HG02840 (cell line): ENCODE data around the gene NXPE3.

Experiments
- ATAC-seq: cut with Tn5 transposase; IDR thresholded peaks from one replicate; pipeline ENCODE4 v1.9.1; 2021; ENCODE audit warnings: mild to moderate bottlenecking, moderate library complexity, moderate number of reproducible peaks; ENCODE audit not compliant: unreplicated experiment, low FRiP score

NXPE3 gene

DNA sequence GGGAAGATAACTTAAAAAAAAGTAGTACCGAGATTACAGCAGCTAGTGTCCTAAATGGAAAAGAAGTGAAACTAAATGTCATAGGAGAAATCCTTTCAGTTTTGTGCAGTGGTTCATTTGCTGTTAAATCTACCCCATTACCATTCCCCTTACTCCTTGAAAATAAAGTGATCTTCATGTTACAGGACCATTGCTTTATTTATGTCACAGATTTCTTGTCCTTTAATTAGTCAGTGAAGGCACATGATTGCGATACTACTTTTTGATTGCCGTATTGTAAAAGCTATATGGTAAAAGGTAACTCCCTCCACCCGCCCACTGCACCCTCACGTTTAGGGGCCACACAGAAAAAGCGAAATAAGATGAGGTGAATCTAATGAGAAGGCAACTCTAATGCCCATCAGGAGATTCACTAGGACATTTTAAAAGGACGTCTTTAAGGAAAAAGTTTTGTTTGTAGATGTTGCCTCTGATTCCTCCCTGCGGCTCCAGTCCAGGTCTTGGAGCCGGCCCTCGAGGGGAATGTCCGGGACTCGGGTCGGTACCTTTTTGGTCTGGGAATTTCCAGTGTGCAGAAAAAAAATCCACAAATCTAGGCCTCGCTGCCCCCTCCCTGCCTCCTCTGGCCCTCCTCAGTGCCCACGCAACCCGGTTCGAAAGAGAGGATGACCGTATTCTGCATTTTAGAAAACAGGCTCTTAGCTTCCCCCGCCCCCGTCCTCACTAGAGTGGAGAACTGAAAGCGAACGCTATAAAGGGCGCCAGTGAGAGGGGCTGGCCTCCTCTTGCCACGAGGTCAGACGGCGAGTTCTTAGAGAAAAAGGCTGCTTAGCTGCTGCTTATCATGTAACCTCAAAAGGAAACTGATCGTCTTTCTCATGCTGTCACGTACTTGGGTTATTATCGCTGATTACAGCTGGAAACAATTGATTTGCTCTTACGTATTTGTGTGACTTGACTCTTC, 48.5 kb downstream of the NXPE3 start:
- ATAC-seq: peak; percentile 81

DNA sequence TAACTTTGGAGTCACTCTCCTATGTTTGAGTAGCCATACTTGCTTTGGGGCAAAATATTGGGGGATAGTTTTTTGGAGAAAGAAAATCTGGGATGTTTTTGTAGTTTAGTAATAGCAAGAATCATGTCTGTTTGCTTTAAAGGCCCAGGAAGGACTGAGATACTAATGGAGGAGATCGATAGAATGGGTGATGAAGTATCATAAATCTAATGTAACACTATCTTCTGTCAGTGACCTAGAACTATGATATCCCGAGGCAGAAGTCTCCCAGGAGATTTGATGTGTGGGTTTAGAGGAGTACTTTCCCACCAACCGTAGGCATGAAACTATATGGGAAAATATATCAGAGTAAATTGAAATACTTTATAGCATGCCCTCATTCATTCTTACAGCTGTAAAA, 49.3 kb downstream of the NXPE3 start:
- ATAC-seq: no peak

DNA sequence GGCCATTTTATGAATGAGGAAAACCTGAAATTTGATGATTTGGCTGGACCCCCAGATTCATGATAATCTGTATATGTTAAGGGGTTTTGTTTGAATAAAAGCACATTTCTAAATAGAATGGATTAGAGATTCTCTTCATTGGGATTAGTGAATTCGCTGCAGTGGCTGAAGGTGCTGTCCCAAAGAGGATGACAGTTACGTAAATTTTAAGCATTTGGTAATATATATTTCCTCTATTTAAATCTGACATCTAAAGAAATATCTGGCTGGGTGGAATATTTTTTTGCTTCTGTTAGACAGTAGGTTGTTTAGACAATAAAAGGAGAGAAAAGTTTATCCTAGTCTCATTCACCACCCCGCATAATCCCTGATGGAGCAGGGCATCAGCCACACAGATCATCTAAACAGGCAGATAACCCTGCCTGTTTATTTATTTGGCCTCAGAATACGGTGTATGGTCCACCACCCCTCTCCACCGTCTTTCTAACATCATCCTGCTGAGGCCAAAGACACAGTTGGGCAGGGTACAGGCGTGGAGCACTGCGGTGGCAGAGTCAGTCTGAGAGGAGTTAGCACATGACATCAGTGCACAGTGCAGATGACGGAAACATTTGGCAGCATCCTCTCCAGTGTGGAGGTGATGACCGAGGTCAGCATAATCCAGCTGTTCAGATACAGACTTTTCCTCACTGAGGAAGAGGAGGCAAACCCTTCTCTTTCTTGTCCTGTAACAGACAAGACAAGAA, 49.9 kb downstream of the NXPE3 start:
- peak; percentile 37 for ATAC-seq

DNA sequence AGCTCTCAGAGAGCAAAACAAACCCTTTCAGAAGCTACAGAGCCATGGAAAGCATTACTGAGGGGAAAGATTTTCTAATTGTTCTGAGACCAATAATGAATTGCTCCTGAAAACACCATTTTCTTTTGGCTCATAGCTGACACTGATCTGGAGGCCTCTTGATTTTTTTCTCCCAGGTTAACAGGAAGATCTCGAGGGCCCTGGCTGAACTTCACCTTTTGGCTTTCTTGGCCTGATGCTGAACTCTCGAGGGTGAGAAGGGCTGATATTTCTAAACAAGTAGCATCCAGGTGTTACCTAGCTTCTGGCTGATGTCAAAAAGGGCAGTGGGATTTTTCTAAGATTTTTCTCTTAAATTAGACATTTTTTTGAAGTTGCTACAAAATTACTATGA, 50.4 kb downstream of the NXPE3 start:
- no peak for ATAC-seq

DNA sequence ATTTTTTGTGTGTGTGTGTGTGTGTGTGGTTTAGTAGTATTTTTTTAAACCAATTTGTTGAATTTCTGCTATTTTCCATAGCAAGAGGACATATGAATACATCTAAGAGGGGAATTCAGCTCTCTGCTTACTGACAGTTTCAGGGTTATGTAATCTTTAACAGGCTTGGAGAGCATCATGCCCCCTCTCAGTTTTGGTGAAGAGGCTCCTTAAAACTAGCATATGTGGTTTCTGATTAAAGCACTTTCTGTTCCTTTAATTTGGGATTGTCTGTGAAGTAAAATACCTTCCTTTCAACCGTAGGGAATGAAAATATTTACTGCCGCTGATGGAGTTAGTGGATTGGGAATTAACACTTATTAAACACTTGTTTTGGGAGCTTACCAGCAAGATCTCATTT, 50.9 kb downstream of the NXPE3 start:
- no peak for ATAC-seq

DNA sequence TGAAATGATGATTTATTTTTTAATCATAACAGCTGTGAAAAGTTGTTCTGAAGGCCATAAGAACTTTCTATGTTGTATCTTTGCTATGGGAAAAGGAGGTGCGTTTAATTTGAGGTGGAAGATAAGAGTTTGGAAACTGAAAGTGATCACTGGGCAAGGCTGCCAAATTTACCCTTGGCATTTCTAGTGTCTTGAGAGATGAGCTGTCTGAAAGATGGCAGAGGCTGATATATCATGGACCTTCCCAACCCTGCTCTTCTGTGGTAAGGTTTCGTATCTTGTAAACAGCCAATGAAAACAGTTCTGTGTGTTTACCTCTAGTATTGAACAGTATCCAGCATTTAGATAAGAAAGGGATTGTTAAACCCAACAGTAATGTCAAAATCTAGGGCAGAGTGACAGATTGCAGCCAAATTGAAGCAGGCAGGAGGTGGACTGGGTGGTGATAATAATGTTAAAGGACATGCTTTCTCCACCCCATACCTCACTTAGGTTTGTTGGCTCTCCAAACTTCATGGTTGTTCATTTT, 54.5 kb downstream of the NXPE3 start:
- no peak for ATAC-seq

DNA sequence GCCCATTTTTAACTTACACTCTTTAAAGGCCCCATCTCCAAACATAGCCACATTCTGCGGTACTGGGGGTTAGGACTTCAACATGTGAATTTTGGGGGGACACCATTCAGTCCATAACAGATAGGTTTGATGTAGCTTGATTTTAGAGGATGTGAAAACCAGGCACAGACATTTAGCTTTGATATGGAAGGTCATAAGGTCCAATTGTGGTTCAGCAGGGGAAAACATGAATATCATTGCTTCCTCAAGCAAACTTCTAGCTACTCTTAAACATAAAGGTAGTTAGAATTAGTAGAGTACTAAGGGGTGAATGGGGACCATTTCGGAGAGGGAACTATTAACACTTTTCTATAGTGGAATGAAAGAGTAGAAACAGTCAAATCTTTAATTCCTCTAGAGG, 56.7 kb downstream of the NXPE3 start:
- ATAC-seq: no peak

DNA sequence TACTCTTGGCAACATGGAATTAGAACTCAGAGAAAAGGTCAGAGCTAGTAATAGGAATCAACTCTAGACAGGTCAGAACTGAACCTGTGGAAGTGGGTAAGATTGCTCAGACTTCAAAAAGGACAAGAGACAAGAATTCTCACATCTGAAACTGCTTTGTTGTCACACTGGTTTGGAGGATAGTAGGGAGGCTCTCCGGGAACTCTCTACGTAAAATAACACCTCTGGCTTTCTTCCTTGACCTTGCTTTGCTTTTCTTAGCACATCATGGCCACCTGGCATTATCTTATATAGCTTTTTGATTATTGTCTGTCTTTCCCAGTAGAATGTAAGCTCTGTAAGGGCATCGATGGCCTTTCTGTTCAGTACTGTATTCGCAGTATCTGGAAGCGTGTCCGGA, 57.1 kb downstream of the NXPE3 start:
- ATAC-seq: no peak

DNA sequence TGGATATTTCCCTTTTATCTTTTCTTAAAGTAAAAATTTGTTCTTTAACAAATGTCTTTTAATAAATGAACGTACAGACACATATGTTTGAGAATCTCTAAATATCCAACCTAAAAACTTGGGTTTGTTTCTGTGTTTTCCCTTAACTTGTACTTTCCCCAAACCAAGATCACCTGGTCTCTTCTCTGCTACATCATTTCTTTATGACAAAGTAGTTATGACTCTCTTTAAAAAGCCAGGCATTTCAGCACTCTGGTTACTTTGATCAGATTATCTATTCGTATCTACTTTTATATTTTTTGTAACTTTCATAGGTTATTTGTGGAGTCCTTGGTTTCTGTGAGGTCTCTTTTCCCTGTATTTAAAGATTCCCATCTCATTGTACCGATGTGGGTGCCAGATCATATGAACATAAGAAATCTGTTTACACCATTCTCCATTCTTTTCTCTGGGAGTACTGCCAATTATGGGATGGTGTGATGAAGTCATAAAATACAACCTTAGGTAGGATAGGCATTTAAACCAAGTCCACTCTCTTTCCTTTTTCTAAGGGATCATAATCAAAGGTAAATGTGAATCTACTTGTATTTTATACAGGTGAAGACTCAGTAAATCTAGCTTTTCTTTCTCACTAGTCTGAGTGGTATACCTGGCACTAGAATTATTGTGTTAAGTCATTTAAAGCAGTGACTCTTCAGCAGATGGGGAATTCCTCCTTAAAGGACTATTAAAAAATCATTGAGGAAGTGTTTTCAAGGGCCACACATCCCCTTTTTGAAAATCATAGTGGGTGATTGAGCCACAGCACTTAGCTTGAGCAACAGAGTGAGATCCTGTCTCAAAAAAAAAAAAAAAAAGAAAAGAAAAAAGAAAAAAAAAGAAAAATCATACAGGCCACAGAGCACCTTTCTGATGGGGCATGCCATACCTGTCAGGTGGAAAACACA, 57.9 kb downstream of the NXPE3 start:
- ATAC-seq: no peak

DNA sequence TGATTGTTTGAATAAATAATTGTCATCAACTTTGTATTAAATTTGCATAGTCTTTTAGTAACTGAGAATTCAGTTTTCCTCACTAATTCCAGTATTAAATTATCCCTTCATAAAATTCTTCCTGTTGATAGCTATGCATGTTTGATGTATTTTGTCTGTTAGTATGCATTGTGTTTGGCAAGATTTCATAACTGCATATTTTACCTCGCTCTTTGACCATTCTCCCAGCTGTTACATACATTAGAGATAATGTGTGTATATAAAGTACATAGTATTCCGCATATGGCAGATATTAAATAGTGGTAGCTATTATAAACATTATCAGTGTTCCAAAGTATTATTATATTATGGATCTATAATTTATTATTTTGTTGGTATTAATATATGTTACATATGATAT, 59.7 kb downstream of the NXPE3 start:
- no peak for ATAC-seq

DNA sequence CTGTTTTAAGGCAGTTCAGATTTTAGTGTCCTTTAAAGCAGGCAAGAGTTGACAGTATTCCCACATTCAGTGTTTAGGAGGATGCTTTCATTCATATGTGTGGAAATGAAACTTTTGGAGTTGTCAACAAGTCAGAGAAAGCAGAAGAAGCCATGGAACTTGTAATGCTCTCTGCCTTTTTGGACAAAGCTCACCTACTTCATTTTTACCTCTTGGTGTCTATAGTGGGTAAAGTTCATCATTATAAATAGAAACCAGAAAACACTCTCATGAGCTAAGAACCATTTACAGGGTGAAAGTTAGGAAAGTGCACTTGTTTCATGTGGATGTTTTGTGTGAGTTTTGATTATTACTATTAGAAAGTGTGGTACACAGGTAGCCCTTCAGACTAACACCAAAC, 61.1 kb downstream of the NXPE3 start:
- no peak for ATAC-seq

DNA sequence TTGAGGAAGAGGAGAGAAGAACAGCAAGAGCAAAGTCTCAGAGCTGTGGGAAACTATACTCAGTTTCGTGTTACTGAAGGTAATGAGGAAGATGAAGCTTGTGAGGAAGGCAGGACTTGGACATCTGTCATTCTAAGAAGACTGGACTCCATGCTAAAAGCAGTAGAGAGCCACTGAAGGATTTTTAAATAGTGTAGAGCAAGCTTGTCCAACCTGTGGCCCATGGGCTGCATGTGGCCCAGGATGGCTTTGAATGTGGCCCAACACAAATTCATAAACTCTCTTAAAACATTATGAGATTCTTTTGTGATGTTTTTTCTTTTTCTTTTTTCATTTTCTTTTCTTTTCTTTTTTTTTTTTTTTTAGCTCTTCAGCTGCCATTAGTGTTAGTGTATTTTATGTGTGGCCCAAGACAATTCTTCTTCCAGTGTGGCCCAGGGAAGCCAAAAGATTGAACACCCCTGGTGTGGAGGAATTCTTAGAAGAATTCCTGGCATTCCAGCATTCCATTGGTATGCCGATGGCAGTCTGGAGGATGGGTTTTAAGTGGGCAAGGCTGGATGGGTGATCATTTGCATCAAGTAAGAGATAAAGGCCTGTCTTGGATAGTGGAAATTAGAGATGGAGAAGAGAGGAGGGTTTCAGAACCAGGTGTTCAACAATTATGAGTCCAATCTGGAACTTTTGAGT, 63.4 kb downstream of the NXPE3 start:
- no peak for ATAC-seq

DNA sequence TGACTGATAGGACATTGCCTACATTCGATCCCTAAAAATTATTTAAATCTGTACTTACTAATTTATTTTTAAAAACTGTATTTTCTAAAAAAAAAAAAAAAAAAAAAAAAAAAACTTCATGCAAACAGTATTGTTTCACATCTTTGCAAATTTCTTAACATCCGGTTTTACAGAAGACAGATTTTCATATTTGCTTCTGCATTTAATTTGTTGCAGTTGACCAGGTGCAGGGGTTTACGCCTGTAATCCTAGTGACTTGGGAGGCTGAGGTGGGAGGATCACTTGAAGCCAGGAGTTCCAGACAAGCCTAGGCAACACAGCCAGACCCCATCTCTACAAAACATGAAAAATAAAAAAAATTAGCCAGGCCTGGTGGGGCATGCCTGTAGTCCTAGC, 63.9 kb downstream of the NXPE3 start:
- ATAC-seq: no peak

DNA sequence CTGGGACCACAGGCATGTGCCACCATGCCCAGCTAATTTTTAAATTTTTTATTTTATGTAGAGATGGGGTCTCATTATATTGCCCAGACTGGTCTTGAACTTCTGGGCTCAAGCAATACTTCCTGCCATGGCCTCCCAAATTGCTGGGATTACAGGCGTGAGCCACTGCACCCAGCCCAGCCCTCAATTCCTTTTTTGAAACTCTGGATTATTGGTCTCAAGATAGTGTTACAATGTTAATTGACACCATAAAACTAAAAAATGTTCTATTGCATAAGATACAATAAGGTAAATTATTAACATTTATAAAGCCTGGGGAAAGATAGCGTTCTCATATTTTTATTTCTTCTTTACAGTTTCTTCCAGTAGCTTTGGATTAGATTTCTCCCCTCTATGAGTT, 66.4 kb downstream of the NXPE3 start:
- no peak for ATAC-seq

DNA sequence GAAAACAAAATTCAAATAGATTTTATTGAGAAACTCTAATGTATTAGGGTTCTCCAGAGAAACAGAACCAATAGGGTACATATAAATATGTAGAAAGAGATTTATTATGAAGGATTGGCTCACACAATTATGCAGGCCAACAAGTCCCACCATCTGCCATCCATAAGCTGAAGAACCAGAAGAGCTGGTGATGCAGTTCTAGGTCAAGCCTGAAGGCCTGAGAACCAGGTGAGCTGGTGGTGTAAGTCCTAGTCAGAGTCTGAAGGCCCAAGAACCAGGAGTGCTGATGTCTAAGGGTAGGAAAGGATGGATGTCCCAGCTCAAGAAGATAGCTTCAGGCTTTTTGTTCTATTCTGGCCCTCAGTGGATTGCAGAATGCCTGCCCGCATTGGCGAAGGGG, 67.7 kb downstream of the NXPE3 start:
- no peak for ATAC-seq

DNA sequence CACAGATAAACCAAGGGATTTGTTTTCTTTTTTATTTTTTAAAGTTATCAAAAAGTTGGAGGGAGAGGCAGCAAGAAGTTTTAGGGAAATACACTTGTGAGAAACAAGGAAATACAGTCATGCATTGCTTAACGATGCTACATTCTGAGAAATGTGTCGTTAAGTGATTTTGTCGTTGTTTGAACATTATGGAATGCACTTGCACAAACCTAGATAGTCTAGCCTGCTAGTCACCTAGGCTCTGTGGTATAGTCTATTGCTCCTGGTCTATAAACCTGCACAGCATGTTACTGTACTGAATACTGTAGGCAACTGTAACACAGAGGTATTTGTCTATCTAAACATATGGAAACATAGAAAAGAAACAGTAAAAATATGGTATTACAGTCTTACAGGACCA, 68.3 kb downstream of the NXPE3 start:
- ATAC-seq: no peak

DNA sequence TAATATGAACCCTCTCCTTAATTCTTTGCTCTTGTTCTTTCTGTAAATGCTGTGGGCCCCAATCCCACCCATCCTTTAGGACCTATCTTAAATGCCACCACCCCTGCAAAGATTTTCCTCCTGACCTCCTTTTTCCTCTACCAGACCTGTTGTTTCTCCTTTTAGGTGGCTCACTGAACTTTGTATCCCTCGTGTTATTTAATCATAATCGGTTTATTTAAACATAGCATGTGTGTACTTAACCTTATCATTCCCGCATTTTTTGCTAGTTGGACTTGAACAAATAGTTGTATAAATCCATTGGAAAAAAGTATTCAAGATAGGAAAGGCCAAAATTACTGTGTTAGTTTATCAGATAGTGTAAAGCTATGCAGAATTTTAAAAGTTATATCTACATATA, 69.3 kb downstream of the NXPE3 start:
- ATAC-seq: no peak

DNA sequence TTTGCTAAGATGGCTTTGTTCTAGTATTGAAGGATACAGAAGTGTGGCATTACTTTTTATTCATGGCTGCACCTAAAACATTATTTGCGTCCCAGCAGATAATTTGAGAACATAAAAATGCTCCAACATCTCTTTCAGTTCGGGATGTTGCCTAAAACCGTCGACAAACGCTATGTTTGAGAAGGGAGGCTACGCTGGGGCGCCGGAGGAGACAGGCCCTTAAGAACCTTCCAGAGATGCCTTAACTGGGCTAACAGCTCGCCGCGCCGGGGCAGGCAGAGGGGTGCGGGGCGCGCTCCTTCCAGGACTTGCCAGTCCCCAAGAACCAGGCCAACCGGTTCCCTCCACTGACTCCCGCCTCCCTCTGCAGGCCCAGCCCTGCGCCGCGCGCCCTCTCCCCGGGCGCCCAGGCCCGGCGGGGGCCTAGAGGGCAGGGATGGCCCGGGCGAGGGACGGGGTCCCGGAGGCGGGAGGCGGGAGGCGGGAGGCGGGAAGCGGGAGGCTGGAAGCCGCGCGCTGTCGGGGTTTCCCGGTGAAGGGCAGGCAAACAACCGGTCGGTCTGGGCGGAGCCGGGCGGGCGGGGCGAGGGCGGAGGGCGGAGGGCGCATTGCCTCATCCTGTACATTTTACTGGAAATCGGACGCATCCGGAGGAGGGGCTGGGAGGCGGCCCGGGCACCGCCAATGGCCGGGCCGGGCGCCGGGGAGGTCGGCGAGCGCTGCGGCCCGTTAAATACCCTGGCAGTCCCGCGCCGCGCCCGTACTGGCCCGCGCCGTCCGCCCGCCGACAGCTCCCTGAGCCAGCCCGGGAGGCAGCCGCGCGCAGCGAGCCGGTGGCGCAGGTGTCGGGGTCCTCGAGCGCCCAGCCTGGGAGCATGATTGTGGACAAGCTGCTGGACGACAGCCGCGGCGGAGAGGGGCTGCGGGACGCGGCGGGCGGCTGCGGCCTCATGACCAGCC, 70.0 kb downstream of the NXPE3 start, which contains the start of gene NFKBIZ:
Gene NFKBIZ, plus strand, starts transcription at position 761 of the 960 bp plus-strand sequence. Its CDS starts 115 bp downstream, at position 876.
- peak; percentile 69 for ATAC-seq
